ENCODE data around the gene EIF5A. TPM values are rescaled to one million over a fixed set of nuclear protein-coding genes. Genes with fewer than 3 reads are reported as not detected.

EIF5A gene
- 100 to 1,000 TPM; 774 to 776 TPM for total RNA-seq

- H3K4me1 Mint-ChIP-seq (ENCODE audit: low read depth), result peaks cover 29% of the 10 kb centered on the region
- intact Hi-C loops (cut with micrococcal nuclease), result loop anchor here (1.0 to 5.0 kb wide), 10 partner anchors 22 to 535 kb away; partner anchors contain the start of genes ELP5, NEURL4, PHF23 and POLR2A
- peaks cover 41% of the 10 kb centered on the region for H3K36me3 Mint-ChIP-seq
- H3K27me3 Mint-ChIP-seq, result peaks cover 2% of the 10 kb centered on the region
- POLR2A ChIA-PET, result no interaction called here
- H3K27ac Mint-ChIP-seq, result peak within 1 kb of the TSS; percentile 97
- no peaks in the 10 kb centered on the region for H3K9me3 Mint-ChIP-seq
- CTCF ChIA-PET, result interaction anchor here (1.0 to 1.2 kb wide), 2 partner anchors 27 to 73 kb away, joined by 3 to 4 read pairs; partner anchors contain the start of gene DVL2
- peak; percentile 100 for DNase-seq
- peak within 1 kb of the TSS; percentile 85 for H3K4me3 Mint-ChIP-seq
These were observed at the start of gene EIF5A for GRCh38 chr17:7306911-7307685. TSS of gene EIF5A (plus strand) at chr17:7307628. CDS start at chr17:7309636, 2,008 bp downstream.

- Mint-ChIP-seq H3K27me3 (peaks cover 16% of the 10 kb centered on the region), H3K36me3 (peaks cover 24% of the 10 kb centered on the region), H3K4me3 (no peak overlapping the region), H3K9me3 (no peaks in the 10 kb centered on the region), H3K27ac (peak overlapping the region; percentile 6), H3K4me1 (ENCODE audit: low read depth) (peaks cover 28% of the 10 kb centered on the region)
- CTCF ChIA-PET, result no interaction called here
- POLR2A ChIA-PET, result interaction anchor here (1.1 kb wide), 1 partner anchor 24 kb away, joined by 4 read pairs; no protein-coding TSS in a partner anchor
- DNase-seq, result peak; percentile 46
- intact Hi-C loops (cut with micrococcal nuclease), result no loop called here
These were observed 48.5 kb upstream of the EIF5A start for GRCh38 chr17:7258731-7259554.

DNA sequence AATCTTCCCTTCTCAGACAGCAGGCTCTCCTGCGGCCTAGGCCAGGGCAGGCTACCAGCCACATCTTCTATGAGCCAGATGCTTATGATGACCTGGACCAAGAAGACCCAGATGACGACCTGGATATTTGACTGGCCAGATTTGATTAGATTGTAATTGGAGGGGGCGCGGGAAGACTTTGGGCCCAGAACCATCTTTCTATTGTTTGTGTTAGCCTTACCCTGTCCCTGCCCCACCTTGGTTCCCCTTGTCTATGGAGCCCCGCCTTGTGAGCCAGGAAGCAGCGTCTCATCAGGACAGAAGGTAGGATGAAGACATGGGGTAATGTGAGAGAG lies 47.9 kb upstream of the EIF5A start:
- ChIA-PET POLR2A (interaction anchor here (1.1 kb wide), 1 partner anchor 23 kb away, joined by 4 read pairs; no protein-coding TSS in a partner anchor), CTCF (no interaction called here)
- Mint-ChIP-seq H3K36me3 (peaks cover 20% of the 10 kb centered on the region), H3K4me3 (no peak overlapping the region), H3K27ac (peak overlapping the region; percentile 6), H3K9me3 (no peaks in the 10 kb centered on the region), H3K27me3 (peaks cover 18% of the 10 kb centered on the region), H3K4me1 (ENCODE audit: low read depth) (peaks cover 26% of the 10 kb centered on the region)
- no peak for DNase-seq
- intact Hi-C loops (cut with micrococcal nuclease), result no loop called here

GRCh38 chr17:7260151-7260550 lies 47.3 kb upstream of the EIF5A start:
- H3K36me3 Mint-ChIP-seq, result peaks cover 14% of the 10 kb centered on the region
- ChIA-PET POLR2A (interaction anchor here (1.1 kb wide), 1 partner anchor 23 kb away, joined by 4 read pairs; no protein-coding TSS in a partner anchor), CTCF (interaction anchor here (0.8 kb wide), 1 partner anchor 10 kb away, joined by 3 read pairs; no protein-coding TSS in a partner anchor)
- peak overlapping the region; percentile 23 for H3K4me3 Mint-ChIP-seq
- H3K4me1 Mint-ChIP-seq (ENCODE audit: low read depth), result peaks cover 26% of the 10 kb centered on the region
- H3K27ac Mint-ChIP-seq, result no peak overlapping the region
- H3K27me3 Mint-ChIP-seq, result peaks cover 18% of the 10 kb centered on the region
- intact Hi-C loops (cut with micrococcal nuclease), result no loop called here
- no peaks in the 10 kb centered on the region for H3K9me3 Mint-ChIP-seq
- peak; percentile 9 for DNase-seq

GRCh38 chr17:7260651-7261378 lies 46.6 kb upstream of the EIF5A start:
- DNase-seq, result peak; percentile 35
- Mint-ChIP-seq H3K4me1 (ENCODE audit: low read depth) (peaks cover 26% of the 10 kb centered on the region), H3K27me3 (peaks cover 18% of the 10 kb centered on the region), H3K9me3 (no peaks in the 10 kb centered on the region), H3K27ac (no peak overlapping the region), H3K4me3 (peak overlapping the region; percentile 12), H3K36me3 (peaks cover 14% of the 10 kb centered on the region)
- POLR2A ChIA-PET, result interaction anchor here (1.1 kb wide), 1 partner anchor 9 kb away, joined by 3 read pairs; the partner anchor contains the start of gene CTDNEP1
- intact Hi-C loops (cut with micrococcal nuclease), result no loop called here
- CTCF ChIA-PET, result interaction anchor here (0.8 kb wide), 1 partner anchor 10 kb away, joined by 3 read pairs; no protein-coding TSS in a partner anchor

DNA sequence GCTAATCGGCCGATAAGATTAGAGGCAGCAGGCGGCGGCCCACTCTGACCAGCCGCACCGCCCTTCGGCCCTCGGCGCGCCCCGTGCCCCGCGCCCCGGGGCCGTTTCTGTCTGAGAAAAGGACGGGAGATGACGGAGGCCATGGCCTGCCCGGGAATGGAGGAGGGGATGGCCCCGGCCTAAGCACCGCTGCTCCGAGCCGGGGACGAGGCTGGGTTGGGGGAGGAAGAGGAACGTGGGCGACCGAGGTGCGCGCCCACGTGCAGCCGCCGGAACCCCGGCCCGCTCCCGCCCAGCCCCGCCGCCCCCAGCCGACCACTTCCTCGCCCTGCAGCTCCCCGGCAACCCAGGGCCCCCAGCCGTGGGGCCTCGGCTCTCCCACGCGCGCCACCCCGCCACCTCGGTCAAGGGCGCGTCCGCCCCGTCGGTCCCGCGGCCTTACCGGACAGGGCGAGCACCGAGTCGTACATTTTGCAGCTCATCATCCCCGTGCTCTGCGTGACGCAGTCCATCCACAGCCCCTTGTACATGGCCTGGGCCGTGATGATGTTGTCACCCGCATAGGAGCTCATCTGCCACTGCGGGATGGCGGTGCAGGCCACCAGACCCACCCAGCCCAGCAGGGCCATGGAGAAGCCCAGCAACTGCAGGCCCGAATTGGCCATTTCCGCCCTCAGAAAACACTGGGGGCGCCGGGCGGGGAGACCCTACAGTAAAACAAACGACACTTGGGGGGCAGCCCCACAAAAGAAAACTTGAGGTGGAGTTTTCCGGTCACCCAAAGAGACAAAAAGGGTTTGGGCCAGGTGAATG lies 45.8 kb upstream of the EIF5A start:
- Mint-ChIP-seq H3K9me3 (no peaks in the 10 kb centered on the region), H3K27me3 (peaks cover 18% of the 10 kb centered on the region), H3K27ac (peak overlapping the region; percentile 28), H3K4me3 (peak overlapping the region; percentile 53), H3K36me3 (peaks cover 10% of the 10 kb centered on the region), H3K4me1 (ENCODE audit: low read depth) (peaks cover 26% of the 10 kb centered on the region)
- intact Hi-C loops (cut with micrococcal nuclease), result no loop called here
- ChIA-PET POLR2A (interaction anchor here (1.1 kb wide), 1 partner anchor 10 kb away, joined by 3 read pairs; the partner anchor contains the start of gene CTDNEP1), CTCF (interaction anchor here (0.6 kb wide), 1 partner anchor 426 kb away, joined by 3 read pairs; the partner anchor contains the start of gene TP53)
- peak; percentile 33 for DNase-seq

- Mint-ChIP-seq H3K36me3 (peaks cover 6% of the 10 kb centered on the region), H3K27ac (peak within 1 kb of the TSS; percentile 28), H3K4me1 (ENCODE audit: low read depth) (peaks cover 26% of the 10 kb centered on the region), H3K9me3 (no peaks in the 10 kb centered on the region), H3K4me3 (peak within 1 kb of the TSS; percentile 53), H3K27me3 (peaks cover 21% of the 10 kb centered on the region)
- intact Hi-C loops (cut with micrococcal nuclease), result no loop called here
- no peak for DNase-seq
- ChIA-PET POLR2A (interaction anchor here (1.1 kb wide), 1 partner anchor 11 kb away, joined by 3 read pairs; the partner anchor contains the start of gene CTDNEP1), CTCF (interaction anchor here (0.6 kb wide), 1 partner anchor 425 kb away, joined by 3 read pairs; the partner anchor contains the start of gene TP53)
These were observed 45.1 kb upstream of the EIF5A start, which contains the start of gene CLDN7 for GRCh38 chr17:7262192-7262934. TSS of gene CLDN7 (minus strand) at chr17:7262478. CDS start at chr17:7262043, 435 bp downstream.

GRCh38 chr17:7262935-7263800 lies 44.3 kb upstream of the EIF5A start:
- intact Hi-C loops (cut with micrococcal nuclease), result no loop called here
- POLR2A ChIA-PET, result no interaction called here
- Mint-ChIP-seq H3K36me3 (peaks cover 6% of the 10 kb centered on the region), H3K4me3 (peak overlapping the region; percentile 52), H3K27me3 (peaks cover 21% of the 10 kb centered on the region), H3K4me1 (ENCODE audit: low read depth) (peaks cover 26% of the 10 kb centered on the region), H3K9me3 (no peaks in the 10 kb centered on the region), H3K27ac (no peak overlapping the region)
- peak; percentile 49 for DNase-seq
- CTCF ChIA-PET, result interaction anchor here (4.6 kb wide), 1 partner anchor 34 kb away, joined by 29 read pairs; no protein-coding TSS in a partner anchor

- peaks cover 26% of the 10 kb centered on the region for H3K4me1 Mint-ChIP-seq (ENCODE audit: low read depth)
- POLR2A ChIA-PET, result no interaction called here
- H3K9me3 Mint-ChIP-seq, result no peaks in the 10 kb centered on the region
- CTCF ChIA-PET, result interaction anchor here (4.6 kb wide), 1 partner anchor 33 kb away, joined by 29 read pairs; no protein-coding TSS in a partner anchor
- H3K27ac Mint-ChIP-seq, result no peak overlapping the region
- H3K27me3 Mint-ChIP-seq, result peaks cover 22% of the 10 kb centered on the region
- peaks cover 6% of the 10 kb centered on the region for H3K36me3 Mint-ChIP-seq
- H3K4me3 Mint-ChIP-seq, result no peak overlapping the region
- intact Hi-C loops (cut with micrococcal nuclease), result no loop called here
- no peak for DNase-seq
These were observed 43.7 kb upstream of the EIF5A start for GRCh38 chr17:7263801-7264078.

GRCh38 chr17:7266784-7267183 lies 40.6 kb upstream of the EIF5A start:
- Mint-ChIP-seq H3K36me3 (no peaks in the 10 kb centered on the region), H3K4me1 (ENCODE audit: low read depth) (peaks cover 19% of the 10 kb centered on the region), H3K27ac (peak overlapping the region; percentile 60), H3K9me3 (no peaks in the 10 kb centered on the region), H3K27me3 (peaks cover 21% of the 10 kb centered on the region), H3K4me3 (no peak overlapping the region)
- intact Hi-C loops (cut with micrococcal nuclease), result no loop called here
- ChIA-PET CTCF (interaction anchor here (4.6 kb wide), 1 partner anchor 30 kb away, joined by 29 read pairs; no protein-coding TSS in a partner anchor), POLR2A (no interaction called here)
- no peak for DNase-seq
